ENCODE results near the gene TTYH1.

Gene TTYH1

DNA sequence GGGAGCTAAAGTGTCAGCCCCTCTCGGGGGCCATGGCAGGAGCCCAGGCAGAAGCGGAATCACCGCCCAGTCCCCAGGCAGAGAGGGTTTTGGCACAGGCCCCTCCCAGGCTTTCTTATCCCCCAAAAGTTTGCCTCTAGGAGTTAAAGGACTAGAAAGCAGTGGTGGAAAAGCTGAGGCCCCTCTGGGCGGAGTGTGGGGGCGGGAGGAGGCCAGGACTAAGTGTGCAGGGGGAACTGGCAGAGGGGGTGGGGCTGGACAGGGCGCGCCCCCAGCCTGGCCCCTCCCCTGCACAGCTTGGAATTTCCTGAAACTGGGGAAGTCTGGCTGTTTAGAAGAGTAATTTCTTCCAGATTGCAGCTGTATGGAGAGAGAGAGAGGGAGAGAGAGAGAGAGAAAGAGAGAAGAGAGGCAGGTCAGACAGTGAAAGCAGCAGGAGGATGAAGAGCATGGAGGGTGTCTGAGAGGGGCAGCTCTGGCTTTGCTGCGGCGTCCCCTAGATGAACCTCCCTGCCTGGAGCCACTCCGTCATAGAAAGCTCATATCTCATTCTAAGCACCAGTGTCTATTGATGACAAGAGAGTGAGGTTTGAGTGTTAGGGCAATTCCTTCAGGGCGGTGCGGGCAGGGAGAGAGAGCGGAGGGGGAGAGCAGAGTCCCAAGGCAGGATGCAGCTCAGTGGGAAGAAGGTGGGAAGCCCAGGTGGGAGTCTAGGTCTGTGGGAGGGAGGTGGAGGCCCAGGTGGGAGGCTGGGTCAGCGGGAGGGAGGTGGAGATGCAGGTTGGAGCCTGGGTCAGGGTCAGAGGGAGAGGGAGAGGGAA, 58.0 kb downstream of the TTYH1 start, which contains the start of gene CDC42EP5:
Gene CDC42EP5 (minus strand): TSS at position 226 of the 821 bp plus-strand sequence. CDS start 7,749 bp downstream, outside the sequence.
- TF ChIP-seq, protein P1, sequence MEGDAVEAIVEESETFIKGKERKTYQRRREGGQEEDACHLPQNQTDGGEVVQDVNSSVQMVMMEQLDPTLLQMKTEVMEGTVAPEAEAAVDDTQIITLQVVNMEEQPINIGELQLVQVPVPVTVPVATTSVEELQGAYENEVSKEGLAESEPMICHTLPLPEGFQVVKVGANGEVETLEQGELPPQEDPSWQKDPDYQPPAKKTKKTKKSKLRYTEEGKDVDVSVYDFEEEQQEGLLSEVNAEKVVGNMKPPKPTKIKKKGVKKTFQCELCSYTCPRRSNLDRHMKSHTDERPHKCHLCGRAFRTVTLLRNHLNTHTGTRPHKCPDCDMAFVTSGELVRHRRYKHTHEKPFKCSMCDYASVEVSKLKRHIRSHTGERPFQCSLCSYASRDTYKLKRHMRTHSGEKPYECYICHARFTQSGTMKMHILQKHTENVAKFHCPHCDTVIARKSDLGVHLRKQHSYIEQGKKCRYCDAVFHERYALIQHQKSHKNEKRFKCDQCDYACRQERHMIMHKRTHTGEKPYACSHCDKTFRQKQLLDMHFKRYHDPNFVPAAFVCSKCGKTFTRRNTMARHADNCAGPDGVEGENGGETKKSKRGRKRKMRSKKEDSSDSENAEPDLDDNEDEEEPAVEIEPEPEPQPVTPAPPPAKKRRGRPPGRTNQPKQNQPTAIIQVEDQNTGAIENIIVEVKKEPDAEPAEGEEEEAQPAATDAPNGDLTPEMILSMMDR (IDR thresholded peaks at IDR 0.05; ENCODE audit: low read depth, low read length): no peak
- peak within 1 kb of the TSS; percentile 58 for H3K4me3 ChIP-seq (ENCODE audit: low read depth, low read length)

DNA sequence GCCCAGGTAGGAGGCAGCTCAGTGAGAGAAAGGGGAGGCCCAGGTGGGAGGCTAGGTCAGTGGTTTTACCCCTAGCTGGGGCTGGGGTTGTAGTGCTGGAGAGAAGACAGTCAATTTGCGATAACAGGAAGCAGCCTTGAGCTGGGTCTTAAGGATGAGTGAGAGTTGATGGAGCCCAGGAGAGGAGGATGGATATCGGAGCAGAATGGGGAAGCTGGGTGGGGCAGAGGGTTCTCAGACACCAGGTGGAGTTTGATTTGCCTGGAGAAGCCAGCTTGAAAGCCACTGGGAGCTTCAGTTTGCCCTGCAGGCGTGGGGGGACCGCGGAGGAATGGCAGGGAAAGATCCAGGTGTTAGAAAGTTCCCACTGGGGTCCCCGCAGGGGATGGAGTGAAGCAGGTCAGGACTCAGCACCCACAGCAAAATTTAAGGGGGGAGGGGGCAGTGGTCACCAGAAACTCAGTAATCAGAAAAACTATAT, 58.7 kb downstream of the TTYH1 start:
- H3K4me3 ChIP-seq (ENCODE audit: low read depth, low read length): peak overlapping the region; percentile 58
- TF ChIP-seq, protein P1 (IDR thresholded peaks at IDR 0.05; ENCODE audit: low read depth, low read length): no peak

DNA sequence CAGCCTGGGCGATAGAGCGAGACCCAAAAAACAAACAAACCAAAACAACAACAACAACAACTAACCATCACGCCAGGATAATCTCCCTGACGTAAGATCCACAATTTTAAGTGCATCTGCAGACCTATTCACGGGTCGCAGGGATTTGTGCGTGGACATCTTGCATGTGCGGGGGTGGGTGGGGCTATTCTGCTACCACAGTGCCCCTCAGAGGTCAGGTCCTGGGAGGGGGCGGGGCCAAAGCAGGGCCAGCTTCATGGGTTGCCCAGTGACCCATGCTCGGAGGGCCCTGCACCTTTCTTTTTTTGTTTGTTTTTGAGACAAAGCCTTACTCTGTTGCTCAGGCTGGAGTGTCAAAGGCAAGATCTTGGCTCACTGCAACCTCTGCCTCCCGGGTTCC, 60.4 kb downstream of the TTYH1 start:
- no peak overlapping the region for H3K4me3 ChIP-seq (ENCODE audit: low read depth, low read length)
- TF ChIP-seq, protein P1 (IDR thresholded peaks at IDR 0.05; ENCODE audit: low read depth, low read length): no peak

- H3K4me3 ChIP-seq (ENCODE audit: low read depth, low read length): no peak overlapping the region
- TF ChIP-seq, protein P1 (IDR thresholded peaks at IDR 0.05; ENCODE audit: low read depth, low read length): no peak
Observed at GRCh38 chr19:54477650-54478049, 62.4 kb downstream of the TTYH1 start.

GRCh38 chr19:54478677-54479266, 63.5 kb downstream of the TTYH1 start:
- TF ChIP-seq, protein P1 (IDR thresholded peaks at IDR 0.05; ENCODE audit: low read depth, low read length): peak; percentile 65
- no peak overlapping the region for H3K4me3 ChIP-seq (ENCODE audit: low read depth, low read length)

- TF ChIP-seq, protein P1 (IDR thresholded peaks at IDR 0.05; ENCODE audit: low read depth, low read length): no peak
- H3K4me3 ChIP-seq (ENCODE audit: low read depth, low read length): no peak overlapping the region
Observed at GRCh38 chr19:54480051-54480450, 64.8 kb downstream of the TTYH1 start.

Data from WI38 (cell line).